GM19455 (cell line): ENCODE data around the gene RIPOR2.

ENCODE experiments used
- ATAC-seq: cut with Tn5 transposase; IDR thresholded peaks from one replicate; pipeline ENCODE4 v1.9.1; 2021; ENCODE audit not compliant: unreplicated experiment

RIPOR2 gene

GRCh38 chr6:24906314-24906713, 29.4 kb downstream of the RIPOR2 start:
- no peak for ATAC-seq

DNA sequence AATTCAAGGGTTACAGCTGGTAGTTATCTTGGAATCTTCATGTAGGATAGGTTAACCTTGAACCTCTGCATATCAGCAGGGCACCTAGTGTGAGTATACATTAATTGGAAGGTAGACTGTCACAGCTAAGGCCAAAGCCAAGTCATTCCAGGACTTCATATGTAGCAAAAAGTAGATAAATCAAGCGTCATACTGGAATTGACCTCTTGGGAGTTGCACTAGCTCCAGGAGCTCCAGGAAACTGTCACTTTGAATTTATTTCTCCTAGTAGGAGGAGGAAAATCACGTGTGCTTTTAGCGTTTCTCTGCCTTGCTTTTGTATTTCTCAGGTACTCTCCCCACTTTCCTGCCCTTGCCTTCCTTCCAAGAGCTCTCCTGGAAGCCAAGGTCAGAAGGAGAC, 30.3 kb downstream of the RIPOR2 start:
- ATAC-seq: no peak

GRCh38 chr6:24903681-24904080, 32.1 kb downstream of the RIPOR2 start:
- ATAC-seq: no peak

DNA sequence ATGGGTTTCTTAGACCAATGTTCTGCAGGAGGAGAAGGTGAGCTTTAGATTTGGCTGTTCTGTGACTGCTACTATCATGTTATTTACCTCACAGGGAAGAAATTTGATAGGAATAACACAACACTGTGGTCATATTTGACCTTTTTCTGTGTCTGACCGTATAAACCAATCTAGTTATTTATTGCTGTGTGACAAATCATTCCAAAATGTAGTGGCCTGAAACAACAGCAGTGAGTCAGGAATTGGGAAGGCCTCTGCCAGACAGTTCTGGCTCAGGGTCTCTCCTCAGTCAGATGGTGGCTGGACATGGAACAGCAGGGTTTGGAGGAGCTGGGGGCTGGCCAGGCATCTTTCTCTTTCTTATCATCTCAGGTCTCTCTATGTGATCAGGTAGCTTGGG, 33.0 kb downstream of the RIPOR2 start:
- ATAC-seq: no peak

DNA sequence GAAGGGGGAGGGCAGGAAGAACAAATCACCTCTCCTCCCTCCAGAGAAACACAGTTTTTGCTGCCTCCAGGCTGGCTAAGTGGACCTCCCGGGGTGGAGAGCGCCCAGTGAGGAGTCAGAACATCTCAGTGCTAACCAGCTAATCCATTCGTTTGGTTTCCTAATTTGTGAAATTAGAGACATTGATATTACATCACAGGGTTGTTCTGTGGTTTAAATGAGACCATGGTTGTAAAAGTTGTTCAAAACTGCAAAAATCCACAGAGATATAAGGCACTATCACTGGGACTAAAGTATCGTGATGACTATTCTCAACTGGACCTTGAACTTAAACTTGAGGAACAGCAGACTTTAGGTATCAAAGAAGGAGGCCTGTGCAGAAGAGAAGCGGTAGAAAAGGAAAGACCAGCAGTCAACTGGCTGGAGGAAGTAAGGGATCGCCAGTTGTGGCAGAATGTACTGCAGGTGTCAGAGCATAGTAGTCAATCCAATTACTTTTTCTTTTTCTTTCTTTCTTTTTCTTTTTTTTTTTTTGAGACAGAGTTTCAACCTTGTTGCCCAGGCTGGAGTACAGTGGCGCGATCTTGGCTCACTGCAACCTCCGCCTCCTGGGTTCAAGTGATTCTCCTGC, 33.9 kb downstream of the RIPOR2 start:
- ATAC-seq: no peak

DNA sequence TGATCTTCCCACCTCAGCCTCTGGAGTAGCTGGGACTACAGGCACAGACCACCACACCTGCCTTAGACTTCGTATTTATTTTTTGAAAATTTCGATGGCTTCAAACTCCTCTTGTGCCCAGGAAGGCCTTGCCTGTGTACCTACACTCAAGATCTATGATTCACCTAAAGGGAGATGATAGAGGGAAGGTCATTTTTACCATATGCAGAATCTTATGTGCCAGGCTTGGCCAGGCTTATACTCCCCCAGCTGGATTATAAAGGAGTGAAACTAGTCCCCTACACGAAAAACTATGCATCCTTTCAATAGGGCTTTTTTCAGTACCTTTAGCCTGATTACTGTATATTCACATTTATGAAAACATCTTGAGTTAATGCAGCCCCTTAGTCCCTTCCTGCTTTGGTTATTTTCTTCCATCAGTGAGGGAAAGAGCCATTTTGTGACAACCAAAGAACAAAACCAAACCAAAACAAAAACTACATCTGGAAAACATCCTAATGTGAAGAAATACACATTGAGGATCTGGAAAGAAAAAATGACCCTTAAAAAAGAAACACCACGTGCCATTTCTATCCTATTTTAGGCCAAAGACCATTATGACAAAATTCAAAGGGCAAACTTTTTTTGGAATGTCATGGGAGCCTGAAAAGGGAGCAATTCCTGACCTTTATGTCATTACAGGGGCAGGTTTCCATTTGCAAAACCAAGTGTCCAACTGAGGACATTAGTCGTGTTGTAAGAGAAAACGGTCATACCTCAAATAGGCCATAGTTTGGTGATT, 34.7 kb downstream of the RIPOR2 start:
- no peak for ATAC-seq

GRCh38 chr6:24899997-24900325, 35.8 kb downstream of the RIPOR2 start:
- ATAC-seq: no peak

DNA sequence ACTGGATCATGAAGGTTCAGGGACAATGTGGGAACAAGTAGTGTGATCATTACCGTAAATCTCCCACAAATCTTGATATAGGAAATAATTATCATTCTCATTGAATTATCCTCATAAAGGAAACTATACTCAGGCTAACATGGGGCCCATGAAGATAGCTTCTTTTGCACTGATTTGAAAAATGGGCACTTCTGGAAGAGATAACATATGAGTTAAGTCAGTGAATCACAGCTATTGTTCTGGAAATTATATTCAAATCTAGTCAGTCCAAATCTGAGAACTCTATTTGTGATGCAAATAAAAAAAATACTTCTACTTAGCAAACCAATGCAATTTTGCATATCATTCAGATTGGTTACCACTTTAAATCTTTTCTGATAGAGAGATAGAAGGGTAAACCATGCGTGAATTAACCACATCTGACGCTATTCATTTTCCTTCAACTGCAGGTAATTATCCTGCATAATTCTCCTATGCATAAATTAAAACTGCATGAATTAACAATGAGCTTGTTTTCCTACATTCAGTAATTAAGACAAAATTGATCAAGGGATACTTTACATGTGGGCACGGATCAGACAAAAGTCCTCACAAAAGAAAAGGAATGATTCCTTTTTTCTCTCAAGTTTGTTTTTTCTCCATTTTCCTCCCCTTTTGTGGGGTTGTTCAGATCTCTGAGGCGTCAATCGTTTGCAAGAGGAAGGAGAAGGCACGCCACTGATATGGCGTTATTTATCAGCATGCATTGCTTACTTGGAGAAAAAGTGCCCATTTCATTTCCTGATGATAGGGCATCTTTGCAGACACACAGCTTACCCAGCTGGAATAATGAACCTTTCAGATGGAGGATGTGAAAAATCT, 36.4 kb downstream of the RIPOR2 start:
- ATAC-seq: no peak

DNA sequence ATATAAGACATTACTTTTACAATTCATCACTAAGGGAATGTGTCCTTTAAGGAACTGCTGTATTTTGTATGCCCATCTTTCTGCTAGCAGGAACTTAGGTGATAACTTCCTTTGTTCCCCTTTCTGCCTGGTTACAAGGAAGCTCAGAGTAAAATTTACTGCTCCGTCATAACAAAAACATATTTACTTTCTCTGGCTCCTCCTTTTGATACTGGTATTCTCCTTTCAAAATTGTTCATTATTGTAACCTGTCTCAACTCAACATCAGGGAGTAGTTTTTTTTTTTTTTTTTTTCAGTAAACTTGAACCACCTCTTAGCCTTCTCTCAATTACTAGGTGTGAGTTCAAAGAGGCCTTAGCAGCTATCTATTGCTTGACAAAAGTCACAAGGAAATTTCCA, 37.1 kb downstream of the RIPOR2 start:
- ATAC-seq: no peak

DNA sequence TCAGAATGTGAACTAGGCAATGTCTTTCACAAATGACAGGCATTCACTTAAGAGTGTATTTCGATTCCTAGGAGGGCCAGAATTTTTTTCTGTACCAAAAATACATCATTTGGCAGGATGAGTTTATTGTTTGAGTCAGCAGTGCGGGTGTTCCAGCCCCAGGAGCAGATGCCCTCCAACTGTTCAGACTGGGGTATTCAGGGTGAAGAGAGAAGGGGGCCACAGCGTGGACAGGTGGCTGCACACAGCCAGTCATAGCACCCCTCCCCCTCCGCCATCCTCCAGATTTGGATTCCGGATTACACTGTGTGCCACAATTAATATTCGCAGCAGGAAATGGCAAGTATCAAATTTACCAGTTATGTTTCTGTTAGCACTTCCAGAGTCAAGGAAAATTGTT, 38.6 kb downstream of the RIPOR2 start:
- ATAC-seq: no peak

GRCh38 chr6:24893342-24893850, 42.4 kb downstream of the RIPOR2 start:
- ATAC-seq: no peak

GRCh38 chr6:24891004-24891403, 44.8 kb downstream of the RIPOR2 start:
- ATAC-seq: no peak

DNA sequence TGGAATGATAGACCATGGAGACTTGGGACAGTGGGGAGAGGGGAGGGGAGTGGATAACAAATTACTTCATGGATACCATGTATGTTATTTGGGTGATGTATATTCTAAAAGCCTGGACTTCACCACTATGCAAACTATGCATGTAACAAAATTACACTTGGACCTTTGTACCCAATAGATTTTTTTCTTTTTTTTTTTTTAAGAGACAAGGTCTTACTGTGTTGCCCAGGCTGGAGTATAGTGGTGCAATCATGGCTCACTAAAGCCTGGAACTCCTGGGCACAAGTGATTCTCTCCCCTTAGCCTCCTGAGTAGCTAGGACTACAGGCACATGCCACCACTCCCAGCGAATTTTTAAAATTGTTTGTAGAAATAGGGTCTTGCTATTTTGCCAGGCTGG, 45.3 kb downstream of the RIPOR2 start:
- ATAC-seq: no peak

- no peak for ATAC-seq
These were observed 46.9 kb downstream of the RIPOR2 start for GRCh38 chr6:24888715-24889370.

GRCh38 chr6:24887545-24888140, 48.1 kb downstream of the RIPOR2 start:
- no peak for ATAC-seq

DNA sequence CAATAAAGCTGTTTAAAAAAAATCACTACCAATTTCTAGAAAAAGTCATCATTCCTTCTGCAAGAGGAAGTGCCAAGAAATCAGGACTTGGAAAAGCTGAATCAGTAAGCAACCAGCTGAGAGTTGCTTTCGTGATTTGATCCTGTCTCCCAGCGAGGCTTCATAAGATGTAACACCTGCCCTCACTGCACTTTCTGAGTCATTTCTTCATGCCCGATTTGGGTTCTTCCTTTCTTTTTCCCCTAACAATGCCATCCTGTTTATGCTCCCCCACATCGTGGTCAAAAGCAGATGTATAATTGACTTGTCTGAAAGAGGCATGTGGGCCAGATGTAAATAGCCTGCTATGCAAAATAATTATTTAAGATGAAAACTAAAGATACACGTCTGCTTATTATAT, 52.1 kb downstream of the RIPOR2 start:
- peak; percentile 63 for ATAC-seq

DNA sequence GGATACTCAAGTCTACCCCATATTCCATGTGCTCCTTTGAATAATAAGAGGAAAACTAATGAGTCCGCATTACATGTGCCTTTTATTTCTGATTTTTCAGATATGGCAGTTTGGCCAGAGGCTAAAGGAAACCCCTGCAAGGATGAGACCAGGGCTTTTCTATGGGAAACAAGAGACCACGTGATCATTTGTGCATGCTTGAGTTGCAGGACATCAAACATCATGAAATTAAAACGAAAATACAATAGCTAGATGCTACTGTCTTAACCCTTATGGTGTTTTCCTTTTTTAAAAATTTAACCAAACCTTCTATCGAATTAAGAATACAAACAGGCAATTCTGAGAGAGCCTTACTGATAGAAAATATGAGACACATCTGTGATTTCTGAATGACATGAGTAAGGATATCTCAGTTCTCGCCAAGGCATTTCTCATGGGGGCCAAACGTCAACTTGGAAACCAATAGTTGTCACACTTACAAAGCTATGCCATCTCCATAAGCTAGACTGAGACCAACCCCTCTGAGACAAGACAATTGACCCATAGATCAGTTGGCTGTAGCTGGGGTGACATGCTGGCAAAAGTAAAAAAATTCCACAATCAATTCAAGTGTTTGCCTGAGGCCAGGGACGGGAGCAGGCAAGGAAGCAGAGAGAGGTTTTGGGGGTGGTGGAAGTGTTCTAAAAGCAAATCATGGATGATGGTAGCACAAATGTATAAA, 52.8 kb downstream of the RIPOR2 start:
- ATAC-seq: no peak

DNA sequence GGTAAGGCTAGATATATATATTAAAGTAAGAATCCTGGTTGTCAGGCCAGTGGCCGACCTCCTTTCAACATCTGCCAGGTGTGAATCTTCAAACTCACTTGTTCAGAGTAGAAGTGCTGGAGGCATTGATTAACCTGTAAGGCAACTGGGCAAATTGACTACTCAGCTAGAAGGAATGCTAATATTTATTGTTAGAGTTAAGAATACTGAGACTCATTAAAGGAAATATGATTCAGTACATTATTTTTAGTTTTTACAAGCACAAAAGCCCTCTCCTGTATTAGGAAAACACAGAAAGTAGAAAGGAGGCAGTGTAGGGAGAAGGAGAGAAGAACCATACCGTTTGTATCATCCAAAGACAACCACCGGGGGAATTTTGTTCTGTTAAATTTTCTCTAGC, 53.5 kb downstream of the RIPOR2 start:
- ATAC-seq: no peak

DNA sequence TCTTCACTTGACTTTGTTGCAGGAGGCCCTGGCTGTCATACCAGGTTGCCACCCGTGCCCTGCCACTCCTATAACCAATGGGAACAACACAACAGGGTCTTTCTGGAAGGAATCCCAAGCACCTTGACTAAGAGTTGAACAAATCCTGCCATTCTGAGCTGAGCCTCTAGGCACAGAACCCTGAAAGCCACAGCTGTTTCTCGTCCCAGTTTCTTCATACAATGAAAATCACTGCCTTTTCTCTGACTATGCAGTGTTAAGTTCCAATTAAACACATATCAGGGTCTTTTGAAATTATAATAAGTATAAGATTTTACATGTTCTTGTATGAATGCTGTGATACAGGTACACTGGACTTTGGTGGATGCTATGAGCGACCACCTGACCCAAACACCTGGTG, 54.4 kb downstream of the RIPOR2 start:
- ATAC-seq: no peak

GRCh38 chr6:24880451-24880850, 55.3 kb downstream of the RIPOR2 start:
- ATAC-seq: no peak
